HFF-Myc (cell line): ENCODE results near the gene TXNDC12.
"Not testable (repeated sequence)": the region's sequence is repeated elsewhere in the genome, so short reads cannot be mapped to it uniquely, and the experiment has no call there.

ENCODE experiments used
- DNase-seq: peaks from one replicate; pipeline ENCODE4 v3.0.0-alpha.2; 2011; ENCODE audit warnings: low read depth; ENCODE audit errors: extremely low read depth
- H3K4me3 ChIP-seq: replicated peaks from 2 replicates; pipeline ENCODE4 v1.5.1; 2011; ENCODE audit warnings: low read depth, mild to moderate bottlenecking, control low read depth, low read length
- CTCF ChIP-seq: IDR thresholded peaks from 2 replicates; pipeline ENCODE4 v1.5.1; 2012; ENCODE audit warnings: mild to moderate bottlenecking, low read depth, low read length, control low read depth; ENCODE audit errors: missing control alignments

Gene TXNDC12

GRCh38 chr1:52057255-52057654, 2.3 kb upstream of the TXNDC12 start:
- DNase-seq = no peak
- TF ChIP-seq CTCF = no peak
- H3K4me3 ChIP-seq = peak overlapping the region; percentile 90

GRCh38 chr1:52056937-52057231, 1.9 kb upstream of the TXNDC12 start:
- DNase-seq = no peak
- no peak for TF ChIP-seq CTCF
- peak overlapping the region; percentile 90 for H3K4me3 ChIP-seq

- H3K4me3 ChIP-seq = peak within 1 kb of the TSS; percentile 90
- TF ChIP-seq CTCF = no peak
- DNase-seq = peak; percentile 72
Measured at GRCh38 chr1:52056163-52056936, 1.4 kb upstream of the TXNDC12 start, which contains the start of gene BTF3L4. TSS of gene BTF3L4 (plus strand) at chr1:52056295. CDS start at chr1:52059848, 3,553 bp downstream.

- no peak for TF ChIP-seq CTCF
- no peak for DNase-seq
- peak overlapping the region; percentile 90 for H3K4me3 ChIP-seq
Measured at GRCh38 chr1:52055866-52056162, 823 bp upstream of the TXNDC12 start.

GRCh38 chr1:52054496-52055065, 410 bp downstream of the TXNDC12 start:
- DNase-seq = no peak
- TF ChIP-seq CTCF = no peak
- peak overlapping the region; percentile 90 for H3K4me3 ChIP-seq

- DNase-seq = no peak
- TF ChIP-seq CTCF = no peak
- H3K4me3 ChIP-seq = peak overlapping the region; percentile 90
Measured at GRCh38 chr1:52053862-52054261, 1.1 kb downstream of the TXNDC12 start.

- not testable (repeated sequence) for H3K4me3 ChIP-seq, DNase-seq
Measured at GRCh38 chr1:52049337-52049736, 5.7 kb downstream of the TXNDC12 start.

- not testable (repeated sequence) for DNase-seq, H3K4me3 ChIP-seq
Measured at GRCh38 chr1:52045666-52046195, 9.3 kb downstream of the TXNDC12 start.
